Fibroblast of lung (primary cell): Measurements from ENCODE around the gene ADAD1.

Experiments
- CTCF ChIP-seq, 2 donors: IDR thresholded peaks in 1 of 2; conservative IDR thresholded peaks in 1 of 2; 1 replicate in 1 of 2; 2 replicates in 1 of 2; pipeline ENCODE4 v1.5.1; 2011 to 2012; ENCODE audit warnings: low read length in 2 of 2, control low read depth in 1 of 2, inconsistent platforms in 1 of 2, low read depth in 1 of 2, mild to moderate bottlenecking in 1 of 2
- EZH2 ChIP-seq: IDR thresholded peaks from 2 replicates; pipeline ENCODE4 v1.5.1; 2012; ENCODE audit warnings: low read length, control low read depth, mild to moderate bottlenecking; ENCODE audit errors: missing control alignments

GRCh38 chr4:122403861-122404260 lies 25.1 kb downstream of the ADAD1 start:
- TF ChIP-seq CTCF (conservative IDR thresholded peaks at IDR 0.05 in 1 of 2, IDR thresholded peaks at IDR 0.05 in 1 of 2; ENCODE audit: low read depth in 1 of 2, low read length in 2 of 2) (no peak), EZH2 (no peak)
